ENCODE measurements around the gene EPHA8.

DNA sequence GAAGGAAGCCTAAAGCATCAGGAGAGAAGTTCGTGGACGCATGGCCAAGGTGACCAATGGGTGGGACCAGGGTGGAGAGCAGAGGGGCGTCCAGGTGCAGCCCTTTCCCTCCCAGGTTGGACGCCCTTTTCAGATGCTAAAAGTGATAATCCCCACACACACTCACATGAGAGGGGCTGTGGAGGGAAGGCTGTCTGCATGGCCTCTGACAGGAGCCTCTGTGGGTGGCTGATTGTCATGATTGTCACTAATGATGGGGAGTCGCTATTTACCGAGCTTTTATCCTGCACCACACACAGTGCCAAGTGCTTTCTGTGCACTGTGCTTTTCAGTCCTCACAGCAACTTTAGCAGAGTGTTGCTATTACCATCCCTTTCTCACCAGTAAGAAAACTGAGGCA, 46.0 kb downstream of the EPHA8 start:
- TF ChIP-seq, protein P1, sequence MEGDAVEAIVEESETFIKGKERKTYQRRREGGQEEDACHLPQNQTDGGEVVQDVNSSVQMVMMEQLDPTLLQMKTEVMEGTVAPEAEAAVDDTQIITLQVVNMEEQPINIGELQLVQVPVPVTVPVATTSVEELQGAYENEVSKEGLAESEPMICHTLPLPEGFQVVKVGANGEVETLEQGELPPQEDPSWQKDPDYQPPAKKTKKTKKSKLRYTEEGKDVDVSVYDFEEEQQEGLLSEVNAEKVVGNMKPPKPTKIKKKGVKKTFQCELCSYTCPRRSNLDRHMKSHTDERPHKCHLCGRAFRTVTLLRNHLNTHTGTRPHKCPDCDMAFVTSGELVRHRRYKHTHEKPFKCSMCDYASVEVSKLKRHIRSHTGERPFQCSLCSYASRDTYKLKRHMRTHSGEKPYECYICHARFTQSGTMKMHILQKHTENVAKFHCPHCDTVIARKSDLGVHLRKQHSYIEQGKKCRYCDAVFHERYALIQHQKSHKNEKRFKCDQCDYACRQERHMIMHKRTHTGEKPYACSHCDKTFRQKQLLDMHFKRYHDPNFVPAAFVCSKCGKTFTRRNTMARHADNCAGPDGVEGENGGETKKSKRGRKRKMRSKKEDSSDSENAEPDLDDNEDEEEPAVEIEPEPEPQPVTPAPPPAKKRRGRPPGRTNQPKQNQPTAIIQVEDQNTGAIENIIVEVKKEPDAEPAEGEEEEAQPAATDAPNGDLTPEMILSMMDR (conservative IDR thresholded peaks at IDR 0.05): no peak
- TF ChIP-seq ZFX (IDR thresholded peaks at IDR 0.05): no peak

All from C4-2B (cell line).